C4-2B (cell line): Measurements from ENCODE around the gene SETD6.

Experiments used
- H3K27ac ChIP-seq: fragments of 450-650 bp; 2 replicates; pipeline ENCODE4 v1.5.1; 2017
- ZFX ChIP-seq: fragments of 450-650 bp; IDR thresholded peaks from 2 replicates; pipeline ENCODE4 v1.6.1; 2017
- TF ChIP-seq, protein P1 (sequence below): fragments of 450-650 bp; conservative IDR thresholded peaks from 2 replicates; pipeline ENCODE4 v1.5.1; 2017; ENCODE audit warnings: mild to moderate bottlenecking

Gene SETD6

DNA sequence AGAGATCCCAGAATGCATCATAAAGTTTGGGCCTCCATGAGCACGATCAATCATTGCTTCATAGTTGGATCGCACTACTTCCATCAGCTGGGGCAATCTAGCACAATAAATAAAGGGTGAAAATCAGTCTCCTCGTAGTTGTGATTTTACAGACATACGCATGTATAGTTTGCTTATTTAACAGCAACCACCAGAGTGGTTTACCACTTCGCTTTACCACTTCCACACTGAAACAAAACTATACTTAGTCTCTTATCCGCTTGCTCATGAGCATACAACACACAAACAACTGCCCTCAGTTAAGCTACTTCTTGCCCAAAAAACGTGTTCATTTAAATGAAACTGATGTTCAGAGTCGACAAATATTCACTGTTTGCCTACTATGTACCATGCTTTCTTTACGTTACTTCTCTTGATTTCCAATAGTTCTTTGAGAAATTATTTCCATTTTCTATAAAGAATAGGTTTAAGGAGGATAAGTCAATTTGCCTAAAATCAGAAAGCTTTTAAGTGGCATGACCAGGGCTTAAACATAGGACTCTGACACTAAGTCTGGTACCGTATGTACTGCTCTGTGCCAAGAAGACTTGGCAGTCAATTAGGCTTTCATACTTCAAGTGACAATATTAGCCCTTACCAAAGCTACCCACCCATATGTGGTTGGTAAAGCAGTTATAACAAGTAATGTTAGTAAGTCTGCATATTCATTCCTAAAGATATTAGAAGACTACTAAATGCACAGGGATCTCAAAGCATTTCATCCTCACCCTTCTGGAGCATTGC lies 22.0 kb downstream of the SETD6 start:
- H3K27ac ChIP-seq = no peak overlapping the region
- TF ChIP-seq ZFX = no peak
- TF ChIP-seq, protein P1, sequence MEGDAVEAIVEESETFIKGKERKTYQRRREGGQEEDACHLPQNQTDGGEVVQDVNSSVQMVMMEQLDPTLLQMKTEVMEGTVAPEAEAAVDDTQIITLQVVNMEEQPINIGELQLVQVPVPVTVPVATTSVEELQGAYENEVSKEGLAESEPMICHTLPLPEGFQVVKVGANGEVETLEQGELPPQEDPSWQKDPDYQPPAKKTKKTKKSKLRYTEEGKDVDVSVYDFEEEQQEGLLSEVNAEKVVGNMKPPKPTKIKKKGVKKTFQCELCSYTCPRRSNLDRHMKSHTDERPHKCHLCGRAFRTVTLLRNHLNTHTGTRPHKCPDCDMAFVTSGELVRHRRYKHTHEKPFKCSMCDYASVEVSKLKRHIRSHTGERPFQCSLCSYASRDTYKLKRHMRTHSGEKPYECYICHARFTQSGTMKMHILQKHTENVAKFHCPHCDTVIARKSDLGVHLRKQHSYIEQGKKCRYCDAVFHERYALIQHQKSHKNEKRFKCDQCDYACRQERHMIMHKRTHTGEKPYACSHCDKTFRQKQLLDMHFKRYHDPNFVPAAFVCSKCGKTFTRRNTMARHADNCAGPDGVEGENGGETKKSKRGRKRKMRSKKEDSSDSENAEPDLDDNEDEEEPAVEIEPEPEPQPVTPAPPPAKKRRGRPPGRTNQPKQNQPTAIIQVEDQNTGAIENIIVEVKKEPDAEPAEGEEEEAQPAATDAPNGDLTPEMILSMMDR = no peak

DNA sequence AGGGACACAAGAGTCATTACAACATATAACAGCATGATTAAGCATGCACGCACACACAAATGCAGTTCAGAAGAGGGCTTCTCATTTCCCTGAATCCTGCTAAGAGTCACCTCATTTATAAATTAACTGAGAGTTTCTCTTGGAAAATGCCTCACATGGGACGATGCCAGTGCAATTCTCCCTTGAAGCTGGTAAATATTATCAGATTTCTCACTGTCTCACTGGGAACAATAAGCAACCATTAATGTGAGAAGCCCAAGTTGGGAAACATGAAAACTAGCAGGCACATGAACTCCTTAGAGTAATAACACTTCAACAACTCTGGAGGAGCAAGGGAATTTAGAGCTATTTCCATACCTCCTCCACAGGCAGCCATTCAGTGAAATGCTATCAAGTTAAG lies 26.4 kb downstream of the SETD6 start:
- TF ChIP-seq ZFX = no peak
- TF ChIP-seq, protein P1 = no peak
- H3K27ac ChIP-seq = no peak overlapping the region

DNA sequence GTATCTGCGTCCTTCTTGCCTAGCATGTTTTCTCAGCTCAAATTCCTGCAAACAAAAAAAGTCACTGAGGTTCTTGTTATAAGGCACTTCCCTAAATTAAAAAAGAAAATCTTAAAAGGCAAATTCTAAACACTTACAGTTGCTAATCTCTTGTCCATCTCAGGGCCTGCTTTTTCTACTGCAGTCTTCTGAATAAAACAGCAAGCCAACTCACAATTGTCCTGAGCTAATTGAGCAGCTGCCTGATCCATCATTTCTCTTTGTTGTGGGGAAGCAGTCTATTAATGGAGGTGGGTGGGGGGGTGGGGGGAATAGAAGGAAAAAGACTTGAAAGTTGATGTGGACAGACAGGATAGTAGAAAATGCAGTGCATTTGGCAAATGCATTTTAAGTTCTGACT lies 27.0 kb downstream of the SETD6 start:
- TF ChIP-seq, protein P1 = no peak
- no peak for TF ChIP-seq ZFX
- no peak overlapping the region for H3K27ac ChIP-seq

DNA sequence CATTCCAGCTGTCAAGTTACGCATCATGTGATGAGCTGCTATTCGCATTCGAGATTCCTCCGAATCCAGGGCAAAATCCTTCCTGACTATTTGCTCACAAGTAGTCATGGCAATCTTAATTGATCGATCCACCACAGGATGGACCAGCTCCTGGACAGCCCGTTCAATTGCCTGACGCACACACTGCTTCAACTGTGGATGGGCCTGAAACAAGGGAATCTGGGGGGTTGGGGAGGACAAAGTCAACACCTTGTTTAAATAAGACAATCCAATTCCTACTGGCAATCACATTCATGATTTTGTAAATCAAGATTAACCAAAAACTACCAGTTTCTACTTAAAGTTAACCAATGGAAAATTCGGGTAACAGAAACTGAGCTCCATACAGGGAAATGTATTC lies 28.4 kb downstream of the SETD6 start:
- H3K27ac ChIP-seq = no peak overlapping the region
- TF ChIP-seq, protein P1 = no peak

DNA sequence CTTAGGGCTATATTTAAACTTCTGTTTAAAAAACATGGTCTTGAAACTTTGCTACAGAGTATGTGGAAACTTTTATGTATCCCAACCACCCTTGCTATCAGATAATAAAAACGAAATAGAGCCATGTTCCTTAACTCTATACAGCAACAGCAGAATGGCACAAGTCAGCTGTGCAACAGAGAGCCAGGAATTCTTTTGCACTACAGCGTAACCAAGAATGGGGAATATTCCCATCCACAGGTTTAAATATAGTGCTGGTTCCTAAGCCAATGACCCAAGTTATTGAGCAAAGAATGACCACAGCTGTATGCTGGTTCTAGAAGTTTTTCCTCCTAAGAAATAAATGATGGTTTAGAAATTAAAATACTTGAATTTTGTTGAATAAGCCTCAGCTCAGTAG lies 33.1 kb downstream of the SETD6 start:
- TF ChIP-seq, protein P1 = no peak
- no peak for TF ChIP-seq ZFX
- no peak overlapping the region for H3K27ac ChIP-seq

DNA sequence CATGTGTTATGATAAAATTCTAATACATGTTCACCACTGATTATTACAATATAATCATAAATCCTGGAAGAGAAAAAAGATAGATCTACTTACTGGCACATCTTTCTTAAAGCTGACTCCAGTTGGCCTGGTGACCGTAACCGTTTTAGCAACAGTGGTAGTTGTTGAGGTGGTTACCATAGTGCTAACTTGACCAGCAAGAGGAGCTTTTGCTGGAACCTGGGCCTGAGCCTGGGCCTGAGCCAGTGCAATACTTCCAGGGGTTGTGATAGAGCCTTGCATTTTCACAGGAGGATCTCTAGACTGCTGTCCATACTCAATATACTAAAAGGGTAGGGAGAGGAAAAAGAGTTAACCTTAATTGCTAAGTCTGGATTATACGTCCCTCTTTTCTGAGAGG lies 36.2 kb downstream of the SETD6 start:
- no peak overlapping the region for H3K27ac ChIP-seq
- no peak for TF ChIP-seq ZFX
- TF ChIP-seq, protein P1 = no peak

DNA sequence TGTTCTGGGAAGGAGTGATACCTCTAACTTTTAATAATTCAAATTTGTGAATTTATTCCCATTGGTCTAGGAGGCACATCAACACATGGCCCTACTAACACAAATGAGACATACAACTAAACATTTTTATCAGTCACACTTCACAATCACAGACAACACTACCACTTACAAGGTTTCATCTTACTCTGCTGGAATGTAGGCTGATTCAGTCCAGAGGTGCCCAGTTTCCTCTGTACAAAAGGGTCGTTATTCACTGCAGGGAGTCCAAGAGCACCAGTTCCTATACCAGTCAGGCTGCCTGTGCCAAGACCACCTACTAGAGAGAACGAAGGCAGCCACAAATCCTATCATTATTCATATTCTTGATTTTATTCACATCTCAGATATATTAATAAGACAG lies 41.4 kb downstream of the SETD6 start:
- TF ChIP-seq, protein P1 = no peak
- TF ChIP-seq ZFX = no peak
- H3K27ac ChIP-seq = no peak overlapping the region
